ENCODE measurements around the gene ZNF638. TPM values are rescaled to one million over a fixed set of nuclear protein-coding genes. Genes with fewer than 3 reads are reported as not detected.

ZNF638 gene
- total and polyA plus RNA-seq, 2 of the 4 experiments (the other 2 are of a cell fraction): 46.4 to 129 TPM

- TF ChIP-seq CHD1 (IDR thresholded peaks at IDR 0.05; ENCODE audit: low read depth, low read length) (no peak), MAZ (IDR thresholded peaks at IDR 0.05; ENCODE audit: borderline replicate concordance, low read depth, low read length) (no peak), USF2 (IDR thresholded peaks at IDR 0.05; ENCODE audit: low read depth, low read length) (no peak)
- ChIA-PET CTCF (no interaction called here), POLR2A (ENCODE audit: unreplicated experiment) (no interaction called here)
- H3K9ac ChIP-seq (ENCODE audit: low read depth, low read length): no peak overlapping the region
- H4K20me1 ChIP-seq (ENCODE audit: insufficient read depth, low read length): peaks cover 31% of the 10 kb centered on the region; the same call in 1 of the 2 replicates
- in situ Hi-C loops (cut with MboI; ENCODE audit: low sequenced_read_pairs): no loop called here
- no peak overlapping the region for H2AFZ ChIP-seq (replicated peaks; ENCODE audit: low read length, poor library complexity)
- no peak overlapping the region for H4K91ac ChIP-seq (ENCODE audit: insufficient read depth, low read depth, low read length)
- no peak overlapping the region for H2AK9ac ChIP-seq (replicated peaks; ENCODE audit: low read depth, low read length, poor library complexity)
- H2BK5ac ChIP-seq (ENCODE audit: low read depth, low read length, poor library complexity, severe bottlenecking): no peak overlapping the region
- dilution Hi-C loops (cut with HindIII; ENCODE audit: low sequenced_read_pairs, unreplicated experiment): no loop called here
- H2BK20ac ChIP-seq (ENCODE audit: low read depth, low read length): no peak overlapping the region
- H2BK120ac ChIP-seq (ENCODE audit: low read depth, low read length): no peak overlapping the region
- H3K36me3 ChIP-seq (ENCODE audit: control insufficient read depth, insufficient read depth, low read length): peaks cover 25% of the 10 kb centered on the region
- H2BK15ac ChIP-seq (ENCODE audit: low read depth, low read length): no peak overlapping the region
- no peak overlapping the region for H3K23ac ChIP-seq (ENCODE audit: low read depth, low read length)
- H4K8ac ChIP-seq (ENCODE audit: low read depth in 2 of 2, low read length in 2 of 2): no peak overlapping the region
- H3K56ac ChIP-seq (ENCODE audit: extremely low read depth, insufficient read depth, low read length): no peak overlapping the region
- no peak overlapping the region for H3K14ac ChIP-seq (replicated peaks; ENCODE audit: low read depth, low read length)
- H3K9me3 ChIP-seq (ENCODE audit: control insufficient read depth, insufficient read depth, low read length): no peaks in the 10 kb centered on the region
- DNase-seq (peak; percentile 60), ATAC-seq (ENCODE audit: low read depth) (peak; percentile 65)
- no peak overlapping the region for H3K4me3 ChIP-seq (ENCODE audit: insufficient read depth, low read depth, low read length)
- no TSS peak for BruUV-seq (replicated peaks)
- no peak overlapping the region for H3K4ac ChIP-seq (ENCODE audit: low read depth, low read length)
- H3K27me3 ChIP-seq (ENCODE audit: control insufficient read depth, insufficient read depth, low read length): no peaks in the 10 kb centered on the region
- intact Hi-C loops (cut with micrococcal nuclease): no loop called here
- H2AK5ac ChIP-seq (ENCODE audit: low read depth, low read length): no peak overlapping the region
- H3K4me2 ChIP-seq (ENCODE audit: low read depth, low read length): no peak overlapping the region
- no peaks in the 10 kb centered on the region; the same call in 1 of the 2 replicates for H3K9me1 ChIP-seq (ENCODE audit: insufficient read depth, low read length)
- WGBS, 2 experiments (ENCODE audit: extremely low coverage in 2 of 2, insufficient read length in 1 of 2): no CpG with 5 or more reads among the region's 6 CpGs
- no peaks in the 10 kb centered on the region; the same call in 1 of the 2 replicates for H3K4me1 ChIP-seq (ENCODE audit: control insufficient read depth, insufficient read depth, low read length)
- no peak overlapping the region for H3K27ac ChIP-seq (ENCODE audit: insufficient read depth, low read length)
- no peak overlapping the region for H4K5ac ChIP-seq (ENCODE audit: low read depth, low read length)
- peaks cover 32 to 51% of the 10 kb centered on the region in 2 experiments for H3K79me1 ChIP-seq (ENCODE audit: low read depth in 1 of 2, low read length in 2 of 2)
- H3K18ac ChIP-seq (ENCODE audit: low read depth, low read length): no peak overlapping the region
Observed at GRCh38 chr2:71358931-71359671, 27.5 kb downstream of the ZNF638 start.

Measured in IMR-90 (cell line).